Endothelial cell of hepatic sinusoid (primary cell): Measurements from ENCODE around the gene DPP10.

Experiments
- in situ Hi-C: cut with HindIII; loops from 2 replicates; pipeline ENCODE4 v1.10.0; 2017; ENCODE audit warnings: low sequenced_read_pairs

Gene DPP10

GRCh38 chr2:115833196-115833595, 1390.8 kb downstream of the DPP10 start:
- in situ Hi-C loops = no loop called here

- in situ Hi-C loops = no loop called here
Observed at GRCh38 chr2:115838539-115838938, 1396.1 kb downstream of the DPP10 start.

GRCh38 chr2:115842306-115842705, 1399.9 kb downstream of the DPP10 start:
- in situ Hi-C loops = no loop called here

- in situ Hi-C loops = no loop called here
Observed at GRCh38 chr2:115848192-115848591, 1405.8 kb downstream of the DPP10 start.

GRCh38 chr2:115867024-115867423, 1424.6 kb downstream of the DPP10 start:
- in situ Hi-C loops = no loop called here

- in situ Hi-C loops = no loop called here
Observed at GRCh38 chr2:115874427-115874826, 1432.0 kb downstream of the DPP10 start.

- in situ Hi-C loops = no loop called here
Observed at GRCh38 chr2:115880558-115880957, 1438.1 kb downstream of the DPP10 start.

- in situ Hi-C loops = no loop called here
Observed at GRCh38 chr2:115887209-115887776, 1444.9 kb downstream of the DPP10 start.
